ENCODE results near the gene GABRG3.
"Not testable (repeated sequence)": the region's sequence is repeated elsewhere in the genome, so short reads cannot be mapped to it uniquely, and the experiment has no call there.

GABRG3 gene

DNA sequence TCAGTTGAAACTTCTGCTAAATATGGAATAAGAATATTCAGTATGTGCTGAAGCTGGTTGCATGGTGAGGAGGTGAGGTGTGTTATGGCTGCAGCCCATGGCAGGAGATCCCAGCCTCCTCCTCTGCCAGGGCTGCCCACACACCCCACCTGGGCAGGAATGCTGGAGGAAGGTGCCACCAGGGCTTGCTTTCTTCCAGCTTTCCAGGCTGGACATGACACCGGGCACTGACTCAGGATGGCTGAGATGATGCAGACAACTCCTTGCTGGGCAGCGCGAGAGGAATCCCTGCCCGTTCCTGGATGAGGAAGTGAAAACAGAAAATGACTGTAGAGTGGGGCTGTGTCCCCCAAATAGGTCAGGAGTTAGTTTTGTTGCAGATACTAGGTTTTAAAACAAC is 14.1 kb downstream of the GABRG3 start:
- Histone ChIP-seq H3K27ac (ENCODE audit: extremely low read depth, low read depth, low read length) (no peak overlapping the region), H3K36me3 (ENCODE audit: control insufficient read depth in 2 of 2, insufficient read depth in 1 of 2, low read length in 2 of 2) (no peaks in the 10 kb centered on the region), H3K9me3 (ENCODE audit: control insufficient read depth, insufficient read depth, low read depth, low read length) (no peaks in the 10 kb centered on the region), H3K4me1 (ENCODE audit: control insufficient read depth, insufficient read depth, low read length) (no peaks in the 10 kb centered on the region), H3K4me3 (ENCODE audit: low read depth, low read length) (no peak overlapping the region)
- TF ChIP-seq ZNF747 (tag by site-specific recombination; IDR thresholded peaks at IDR 0.05), result no peak
- TF ChIP-seq, protein P1, sequence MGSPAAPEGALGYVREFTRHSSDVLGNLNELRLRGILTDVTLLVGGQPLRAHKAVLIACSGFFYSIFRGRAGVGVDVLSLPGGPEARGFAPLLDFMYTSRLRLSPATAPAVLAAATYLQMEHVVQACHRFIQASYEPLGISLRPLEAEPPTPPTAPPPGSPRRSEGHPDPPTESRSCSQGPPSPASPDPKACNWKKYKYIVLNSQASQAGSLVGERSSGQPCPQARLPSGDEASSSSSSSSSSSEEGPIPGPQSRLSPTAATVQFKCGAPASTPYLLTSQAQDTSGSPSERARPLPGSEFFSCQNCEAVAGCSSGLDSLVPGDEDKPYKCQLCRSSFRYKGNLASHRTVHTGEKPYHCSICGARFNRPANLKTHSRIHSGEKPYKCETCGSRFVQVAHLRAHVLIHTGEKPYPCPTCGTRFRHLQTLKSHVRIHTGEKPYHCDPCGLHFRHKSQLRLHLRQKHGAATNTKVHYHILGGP (tag by site-specific recombination; IDR thresholded peaks at IDR 0.05), result no peak
- no peak for TF ChIP-seq ZFHX2 (tag by site-specific recombination; conservative IDR thresholded peaks at IDR 0.05)
- ChIA-PET POLR2A (no interaction called here), CTCF (interaction anchor here (0.5 to 0.6 kb wide), 2 partner anchors 695 to 724 kb away, joined by 3 read pairs; no protein-coding TSS in a partner anchor)

DNA sequence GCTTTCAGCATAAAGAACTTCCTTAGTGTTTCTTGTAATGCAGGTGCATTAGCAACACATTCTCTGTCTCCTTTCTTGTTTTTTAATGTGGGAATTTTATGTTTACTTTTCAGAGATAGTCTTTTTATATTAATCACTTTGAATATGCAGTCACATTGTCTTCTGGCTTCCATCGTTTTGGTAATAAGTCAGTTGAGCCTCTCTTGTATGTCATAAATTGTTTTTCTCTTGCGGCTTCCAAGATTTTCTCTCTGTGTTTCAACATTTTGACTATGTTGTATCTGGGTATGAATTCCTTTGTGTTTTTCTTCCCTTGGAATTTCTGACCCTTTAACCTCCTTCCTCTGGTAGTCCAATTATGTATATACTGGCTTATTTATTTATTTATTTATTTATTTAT is 25.3 kb downstream of the GABRG3 start:
- Histone ChIP-seq H3K4me1 (ENCODE audit: control insufficient read depth, insufficient read depth, low read length) (no peaks in the 10 kb centered on the region), H3K36me3 (ENCODE audit: control insufficient read depth in 2 of 2, insufficient read depth in 1 of 2, low read length in 2 of 2) (no peaks in the 10 kb centered on the region), H3K9me3 (ENCODE audit: control insufficient read depth, insufficient read depth, low read depth, low read length) (no peaks in the 10 kb centered on the region), H3K4me3 (ENCODE audit: low read depth, low read length) (no peak overlapping the region), H3K27ac (ENCODE audit: extremely low read depth, low read depth, low read length) (no peak overlapping the region)
- ChIA-PET CTCF (no interaction called here), POLR2A (no interaction called here)
- TF ChIP-seq ZNF19 (tag by site-specific recombination; IDR thresholded peaks at IDR 0.05; ENCODE audit: low read depth) (no peak), ZNF2 (tag by site-specific recombination; IDR thresholded peaks at IDR 0.05) (no peak), ZNF10 (tag by site-specific recombination; IDR thresholded peaks at IDR 0.05) (no peak), ZNF654 (tag by site-specific recombination; IDR thresholded peaks at IDR 0.05; ENCODE audit: low read depth) (no peak)
- TF ChIP-seq, protein P2, sequence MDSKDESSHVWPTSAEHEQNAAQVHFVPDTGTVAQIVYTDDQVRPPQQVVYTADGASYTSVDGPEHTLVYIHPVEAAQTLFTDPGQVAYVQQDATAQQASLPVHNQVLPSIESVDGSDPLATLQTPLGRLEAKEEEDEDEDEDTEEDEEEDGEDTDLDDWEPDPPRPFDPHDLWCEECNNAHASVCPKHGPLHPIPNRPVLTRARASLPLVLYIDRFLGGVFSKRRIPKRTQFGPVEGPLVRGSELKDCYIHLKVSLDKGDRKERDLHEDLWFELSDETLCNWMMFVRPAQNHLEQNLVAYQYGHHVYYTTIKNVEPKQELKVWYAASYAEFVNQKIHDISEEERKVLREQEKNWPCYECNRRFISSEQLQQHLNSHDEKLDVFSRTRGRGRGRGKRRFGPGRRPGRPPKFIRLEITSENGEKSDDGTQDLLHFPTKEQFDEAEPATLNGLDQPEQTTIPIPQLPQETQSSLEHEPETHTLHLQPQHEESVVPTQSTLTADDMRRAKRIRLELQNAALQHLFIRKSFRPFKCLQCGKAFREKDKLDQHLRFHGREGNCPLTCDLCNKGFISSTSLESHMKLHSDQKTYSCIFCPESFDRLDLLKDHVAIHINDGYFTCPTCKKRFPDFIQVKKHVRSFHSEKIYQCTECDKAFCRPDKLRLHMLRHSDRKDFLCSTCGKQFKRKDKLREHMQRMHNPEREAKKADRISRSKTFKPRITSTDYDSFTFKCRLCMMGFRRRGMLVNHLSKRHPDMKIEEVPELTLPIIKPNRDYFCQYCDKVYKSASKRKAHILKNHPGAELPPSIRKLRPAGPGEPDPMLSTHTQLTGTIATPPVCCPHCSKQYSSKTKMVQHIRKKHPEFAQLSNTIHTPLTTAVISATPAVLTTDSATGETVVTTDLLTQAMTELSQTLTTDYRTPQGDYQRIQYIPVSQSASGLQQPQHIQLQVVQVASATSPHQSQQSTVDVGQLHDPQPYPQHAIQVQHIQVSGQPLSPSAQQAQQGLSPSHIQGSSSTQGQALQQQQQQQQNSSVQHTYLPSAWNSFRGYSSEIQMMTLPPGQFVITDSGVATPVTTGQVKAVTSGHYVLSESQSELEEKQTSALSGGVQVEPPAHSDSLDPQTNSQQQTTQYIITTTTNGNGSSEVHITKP (tag by site-specific recombination; IDR thresholded peaks at IDR 0.05), result no peak

DNA sequence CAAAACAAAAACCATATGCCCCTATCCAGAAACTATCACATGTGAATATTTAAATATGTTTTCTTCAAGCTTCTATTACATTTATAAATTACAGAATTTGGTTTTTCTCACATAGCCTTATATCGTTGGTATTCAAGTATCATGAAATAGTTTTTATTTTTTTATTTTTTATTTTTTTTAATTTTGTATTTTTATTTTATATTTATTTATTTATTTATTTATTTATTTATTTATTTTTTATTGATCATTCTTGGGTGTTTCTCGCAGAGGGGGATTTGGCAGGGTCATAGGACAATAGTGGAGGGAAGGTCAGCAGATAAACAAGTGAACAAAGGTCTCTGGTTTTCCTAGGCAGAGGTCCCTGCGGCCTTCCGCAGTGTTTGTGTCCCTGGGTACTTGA is 32.0 kb downstream of the GABRG3 start:
- CTCF ChIA-PET, result interaction anchor here (0.6 to 1.4 kb wide), 2 partner anchors 29 to 65 kb away, joined by 3 to 6 read pairs; no protein-coding TSS in a partner anchor
- POLR2A ChIA-PET; H3K27ac ChIP-seq (ENCODE audit: extremely low read depth, low read depth, low read length); H3K36me3 ChIP-seq (ENCODE audit: control insufficient read depth in 2 of 2, insufficient read depth in 1 of 2, low read length in 2 of 2); H3K9me3 ChIP-seq (ENCODE audit: control insufficient read depth, insufficient read depth, low read depth, low read length); H3K4me1 ChIP-seq (ENCODE audit: control insufficient read depth, insufficient read depth, low read length); H3K4me3 ChIP-seq (ENCODE audit: low read depth, low read length): not testable (repeated sequence)
- TF ChIP-seq, protein P3, sequence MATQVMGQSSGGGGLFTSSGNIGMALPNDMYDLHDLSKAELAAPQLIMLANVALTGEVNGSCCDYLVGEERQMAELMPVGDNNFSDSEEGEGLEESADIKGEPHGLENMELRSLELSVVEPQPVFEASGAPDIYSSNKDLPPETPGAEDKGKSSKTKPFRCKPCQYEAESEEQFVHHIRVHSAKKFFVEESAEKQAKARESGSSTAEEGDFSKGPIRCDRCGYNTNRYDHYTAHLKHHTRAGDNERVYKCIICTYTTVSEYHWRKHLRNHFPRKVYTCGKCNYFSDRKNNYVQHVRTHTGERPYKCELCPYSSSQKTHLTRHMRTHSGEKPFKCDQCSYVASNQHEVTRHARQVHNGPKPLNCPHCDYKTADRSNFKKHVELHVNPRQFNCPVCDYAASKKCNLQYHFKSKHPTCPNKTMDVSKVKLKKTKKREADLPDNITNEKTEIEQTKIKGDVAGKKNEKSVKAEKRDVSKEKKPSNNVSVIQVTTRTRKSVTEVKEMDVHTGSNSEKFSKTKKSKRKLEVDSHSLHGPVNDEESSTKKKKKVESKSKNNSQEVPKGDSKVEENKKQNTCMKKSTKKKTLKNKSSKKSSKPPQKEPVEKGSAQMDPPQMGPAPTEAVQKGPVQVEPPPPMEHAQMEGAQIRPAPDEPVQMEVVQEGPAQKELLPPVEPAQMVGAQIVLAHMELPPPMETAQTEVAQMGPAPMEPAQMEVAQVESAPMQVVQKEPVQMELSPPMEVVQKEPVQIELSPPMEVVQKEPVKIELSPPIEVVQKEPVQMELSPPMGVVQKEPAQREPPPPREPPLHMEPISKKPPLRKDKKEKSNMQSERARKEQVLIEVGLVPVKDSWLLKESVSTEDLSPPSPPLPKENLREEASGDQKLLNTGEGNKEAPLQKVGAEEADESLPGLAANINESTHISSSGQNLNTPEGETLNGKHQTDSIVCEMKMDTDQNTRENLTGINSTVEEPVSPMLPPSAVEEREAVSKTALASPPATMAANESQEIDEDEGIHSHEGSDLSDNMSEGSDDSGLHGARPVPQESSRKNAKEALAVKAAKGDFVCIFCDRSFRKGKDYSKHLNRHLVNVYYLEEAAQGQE (tag by site-specific recombination; IDR thresholded peaks at IDR 0.05), result peak; percentile 56; the same call in 1 of the 2 replicates
- TF ChIP-seq ZNF623 (tag by site-specific recombination; IDR thresholded peaks at IDR 0.05) (peak; percentile 63), ZNF140 (tag by site-specific recombination; IDR thresholded peaks at IDR 0.05) (peak; percentile 35; the same call in 1 of the 2 replicates), ZNF426 (tag by site-specific recombination; IDR thresholded peaks at IDR 0.05) (peak; percentile 70), ZNF394 (tag by site-specific recombination; IDR thresholded peaks at IDR 0.05; ENCODE audit: borderline replicate concordance) (peak; percentile 82; the same call in 1 of the 2 replicates), ZNF560 (tag by site-specific recombination; IDR thresholded peaks at IDR 0.05; ENCODE audit: borderline replicate concordance) (0 out of 2 replicates have a peak, but pooled peaks have one; percentile 14), ZNF629 (tag by site-specific recombination; IDR thresholded peaks at IDR 0.05) (0 out of 2 replicates have a peak, but pooled peaks have one; percentile 22), ZBTB8A (tag by site-specific recombination; IDR thresholded peaks at IDR 0.05) (peak; percentile 47; the same call in 1 of the 2 replicates), ZXDB (tag by site-specific recombination; IDR thresholded peaks at IDR 0.05) (peak; percentile 45; the same call in 1 of the 2 replicates)
- TF ChIP-seq, protein P4, sequence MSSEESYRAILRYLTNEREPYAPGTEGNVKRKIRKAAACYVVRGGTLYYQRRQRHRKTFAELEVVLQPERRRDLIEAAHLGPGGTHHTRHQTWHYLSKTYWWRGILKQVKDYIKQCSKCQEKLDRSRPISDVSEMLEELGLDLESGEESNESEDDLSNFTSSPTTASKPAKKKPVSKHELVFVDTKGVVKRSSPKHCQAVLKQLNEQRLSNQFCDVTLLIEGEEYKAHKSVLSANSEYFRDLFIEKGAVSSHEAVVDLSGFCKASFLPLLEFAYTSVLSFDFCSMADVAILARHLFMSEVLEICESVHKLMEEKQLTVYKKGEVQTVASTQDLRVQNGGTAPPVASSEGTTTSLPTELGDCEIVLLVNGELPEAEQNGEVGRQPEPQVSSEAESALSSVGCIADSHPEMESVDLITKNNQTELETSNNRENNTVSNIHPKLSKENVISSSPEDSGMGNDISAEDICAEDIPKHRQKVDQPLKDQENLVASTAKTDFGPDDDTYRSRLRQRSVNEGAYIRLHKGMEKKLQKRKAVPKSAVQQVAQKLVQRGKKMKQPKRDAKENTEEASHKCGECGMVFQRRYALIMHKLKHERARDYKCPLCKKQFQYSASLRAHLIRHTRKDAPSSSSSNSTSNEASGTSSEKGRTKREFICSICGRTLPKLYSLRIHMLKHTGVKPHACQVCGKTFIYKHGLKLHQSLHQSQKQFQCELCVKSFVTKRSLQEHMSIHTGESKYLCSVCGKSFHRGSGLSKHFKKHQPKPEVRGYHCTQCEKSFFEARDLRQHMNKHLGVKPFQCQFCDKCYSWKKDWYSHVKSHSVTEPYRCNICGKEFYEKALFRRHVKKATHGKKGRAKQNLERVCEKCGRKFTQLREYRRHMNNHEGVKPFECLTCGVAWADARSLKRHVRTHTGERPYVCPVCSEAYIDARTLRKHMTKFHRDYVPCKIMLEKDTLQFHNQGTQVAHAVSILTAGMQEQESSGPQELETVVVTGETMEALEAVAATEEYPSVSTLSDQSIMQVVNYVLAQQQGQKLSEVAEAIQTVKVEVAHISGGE (tag by site-specific recombination; conservative IDR thresholded peaks at IDR 0.05; ENCODE audit: low read depth), result peak; percentile 73
